HG03469 (cell line): ENCODE data around the gene DNAJA3.

Experiments
- ATAC-seq: cut with Tn5 transposase; IDR thresholded peaks from one replicate; pipeline ENCODE4 v1.9.1; 2021; ENCODE audit warnings: mild to moderate bottlenecking, moderate library complexity, moderate number of reproducible peaks; ENCODE audit not compliant: unreplicated experiment

The DNAJA3 gene

DNA sequence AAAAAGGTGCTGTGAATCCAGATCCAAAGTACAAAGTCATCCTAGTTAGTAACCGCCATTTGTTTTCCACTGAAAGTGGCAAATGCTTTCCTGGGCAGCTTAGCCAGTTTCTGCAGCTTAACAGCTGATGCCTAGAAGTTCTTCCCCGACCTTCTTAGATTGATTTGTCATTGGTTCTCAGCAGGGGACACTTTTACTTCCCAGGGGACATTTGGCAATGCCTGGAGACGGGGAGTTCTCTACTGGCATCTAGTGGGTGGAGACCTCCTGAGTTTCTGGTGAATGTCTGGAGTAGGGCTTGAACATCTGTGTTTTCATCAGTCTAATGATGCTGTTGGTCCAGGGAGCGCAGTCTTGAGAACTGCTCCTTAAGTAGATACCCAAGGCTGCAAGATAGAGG, 7.6 kb downstream of the DNAJA3 start:
- ATAC-seq = no peak

GRCh38 chr16:4433914-4434787, 8.5 kb downstream of the DNAJA3 start:
- no peak for ATAC-seq

- no peak for ATAC-seq
These were observed 9.8 kb downstream of the DNAJA3 start for GRCh38 chr16:4435337-4436067.

DNA sequence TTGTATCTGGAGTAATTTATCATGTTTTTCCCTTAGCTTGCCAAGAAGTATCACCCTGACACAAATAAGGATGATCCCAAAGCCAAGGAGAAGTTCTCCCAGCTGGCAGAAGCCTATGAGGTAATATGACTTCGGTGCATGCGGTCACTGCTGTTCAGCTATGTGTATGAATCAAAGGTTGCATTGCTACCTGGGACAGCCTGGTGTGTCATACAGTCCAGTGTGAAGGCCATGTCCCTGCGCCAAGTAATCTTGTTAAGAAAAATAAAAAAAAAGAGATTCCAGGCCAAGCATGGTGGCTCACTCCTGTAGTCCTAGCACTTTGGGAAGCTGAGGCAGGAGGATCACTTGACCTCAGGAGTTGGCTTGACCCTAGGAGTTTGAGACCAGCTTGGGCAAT, 11.7 kb downstream of the DNAJA3 start:
- no peak for ATAC-seq

- ATAC-seq = no peak
These were observed 16.7 kb downstream of the DNAJA3 start for GRCh38 chr16:4442371-4442770.

GRCh38 chr16:4443271-4443670, 17.6 kb downstream of the DNAJA3 start:
- ATAC-seq = no peak

- ATAC-seq = no peak
These were observed 18.3 kb downstream of the DNAJA3 start for GRCh38 chr16:4443986-4444385.

GRCh38 chr16:4450430-4450829, 24.8 kb downstream of the DNAJA3 start:
- no peak for ATAC-seq

DNA sequence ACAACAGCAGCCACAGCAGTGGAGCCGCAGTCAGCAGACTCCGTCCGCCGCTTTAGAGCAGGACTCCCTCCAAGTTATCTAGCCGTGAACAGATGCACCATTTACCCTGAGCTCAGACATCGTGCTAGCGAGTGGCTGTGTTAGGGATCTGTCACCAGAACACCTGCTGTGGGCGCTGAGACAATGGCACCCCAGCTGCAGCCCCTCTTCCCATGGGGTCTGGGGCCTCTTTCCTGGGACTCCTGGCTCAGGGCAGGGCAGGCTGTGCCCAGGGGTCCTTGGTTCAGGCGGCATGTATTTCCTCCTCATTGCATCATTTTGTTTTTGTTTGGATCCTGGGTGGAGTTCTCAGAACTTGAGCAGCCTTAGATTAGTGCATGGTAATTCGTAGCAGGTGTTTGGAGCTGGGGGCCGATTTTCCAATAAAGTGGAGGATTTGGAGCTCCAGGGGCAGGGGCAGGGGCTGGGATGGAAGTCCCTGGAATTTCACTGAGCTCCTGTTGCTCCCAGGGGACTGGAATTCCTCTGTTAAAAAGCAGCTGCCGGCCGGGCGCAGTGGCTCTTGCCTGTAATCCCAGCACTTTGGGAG, 25.4 kb downstream of the DNAJA3 start:
- no peak for ATAC-seq

DNA sequence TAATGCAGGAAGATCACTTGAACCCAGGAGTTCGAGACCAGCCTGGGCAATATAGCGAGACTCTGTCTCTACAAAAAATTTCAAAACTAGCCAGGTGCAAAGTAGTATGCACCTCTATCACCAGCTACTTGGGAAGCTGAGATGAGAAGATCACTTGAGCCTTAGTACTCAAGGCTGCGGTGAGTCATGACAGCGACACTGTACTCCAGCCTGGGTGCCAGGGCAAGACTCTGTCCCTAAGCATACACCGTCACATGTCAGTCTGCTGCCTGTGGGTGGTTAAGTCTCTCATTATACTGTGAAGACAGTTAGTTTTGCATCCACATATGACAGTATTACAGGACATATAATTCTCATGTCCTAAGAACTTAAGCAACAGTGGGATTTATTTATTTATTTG, 27.0 kb downstream of the DNAJA3 start:
- ATAC-seq = no peak

DNA sequence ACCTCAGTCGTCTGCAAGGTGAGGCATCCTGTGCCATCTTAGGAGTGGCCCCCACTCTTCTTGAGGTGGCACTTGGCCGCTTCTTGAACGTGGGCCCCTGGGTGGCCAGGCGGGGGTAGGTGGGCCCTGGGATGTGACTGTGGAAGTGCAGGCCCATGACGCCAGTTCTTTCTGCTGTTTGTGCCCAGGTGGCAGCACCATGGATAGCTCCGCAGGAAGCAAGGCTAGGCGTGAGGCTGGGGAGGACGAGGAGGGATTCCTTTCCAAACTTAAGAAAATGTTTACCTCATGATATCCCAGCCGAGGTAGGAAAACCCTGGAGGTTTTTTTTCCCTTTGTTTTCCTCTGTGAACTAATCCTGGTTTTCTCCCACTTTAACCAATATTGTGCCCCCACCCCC, 29.0 kb downstream of the DNAJA3 start:
- ATAC-seq = no peak

GRCh38 chr16:4455081-4455480, 29.4 kb downstream of the DNAJA3 start:
- no peak for ATAC-seq

- ATAC-seq = no peak
These were observed 30.3 kb downstream of the DNAJA3 start for GRCh38 chr16:4455951-4456350.

DNA sequence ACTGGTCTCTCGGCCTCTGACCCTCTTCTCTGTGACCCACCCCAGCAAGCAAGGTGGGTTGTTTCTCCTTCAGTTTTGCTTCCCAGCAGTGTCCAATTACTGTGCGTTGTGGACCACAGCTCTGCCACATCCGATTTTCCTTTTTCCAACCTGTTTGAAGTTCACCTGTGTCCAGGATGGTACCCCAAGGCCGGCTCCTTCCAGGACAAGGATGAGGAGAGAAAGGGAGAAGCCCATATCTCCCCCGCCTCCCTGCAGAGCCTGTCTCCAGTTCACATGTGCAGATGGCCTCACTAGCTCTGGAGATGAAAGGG, 35.2 kb downstream of the DNAJA3 start:
- ATAC-seq = no peak

- ATAC-seq = no peak
These were observed 35.8 kb downstream of the DNAJA3 start for GRCh38 chr16:4461250-4462085.

GRCh38 chr16:4463522-4464163, 38.0 kb downstream of the DNAJA3 start:
- ATAC-seq = no peak

DNA sequence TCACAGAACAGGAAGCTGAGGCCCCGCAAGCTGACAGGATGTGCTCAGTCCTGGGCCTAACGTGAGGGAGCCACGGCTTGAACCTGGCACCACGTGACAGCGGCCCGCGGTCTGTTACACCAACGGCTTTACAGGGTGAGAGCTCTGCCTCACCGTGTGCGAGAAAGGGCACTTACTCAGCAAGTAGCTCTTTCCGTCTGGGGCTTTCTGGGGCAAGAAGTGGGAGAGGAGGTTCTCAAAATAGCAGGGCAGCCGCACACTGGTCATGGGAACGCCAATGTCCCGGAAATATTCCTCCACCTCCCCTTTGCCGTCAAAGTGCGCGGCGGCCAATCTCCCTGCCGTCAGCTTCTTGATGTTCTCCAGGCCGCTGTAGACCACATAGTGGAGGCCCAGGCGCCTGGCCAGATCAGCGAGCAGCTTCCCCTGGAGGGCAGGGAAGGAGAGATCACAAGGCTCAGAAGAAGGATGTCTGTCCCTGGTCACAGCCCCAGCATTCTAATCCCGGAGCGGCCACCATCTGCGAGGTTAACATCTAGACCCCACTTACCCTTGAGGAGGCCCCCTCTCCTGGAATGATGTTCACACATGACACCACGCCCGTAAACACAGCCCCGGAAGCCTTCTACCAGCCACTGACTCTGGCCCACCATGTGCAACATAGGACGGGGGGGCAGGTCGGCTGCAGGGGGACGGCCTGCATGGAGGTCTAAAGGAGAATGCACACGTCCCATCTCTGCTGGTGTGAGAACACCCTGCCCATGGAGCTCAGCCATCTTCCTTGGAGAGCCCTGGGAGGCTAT, 40.5 kb downstream of the DNAJA3 start:
- ATAC-seq = no peak

DNA sequence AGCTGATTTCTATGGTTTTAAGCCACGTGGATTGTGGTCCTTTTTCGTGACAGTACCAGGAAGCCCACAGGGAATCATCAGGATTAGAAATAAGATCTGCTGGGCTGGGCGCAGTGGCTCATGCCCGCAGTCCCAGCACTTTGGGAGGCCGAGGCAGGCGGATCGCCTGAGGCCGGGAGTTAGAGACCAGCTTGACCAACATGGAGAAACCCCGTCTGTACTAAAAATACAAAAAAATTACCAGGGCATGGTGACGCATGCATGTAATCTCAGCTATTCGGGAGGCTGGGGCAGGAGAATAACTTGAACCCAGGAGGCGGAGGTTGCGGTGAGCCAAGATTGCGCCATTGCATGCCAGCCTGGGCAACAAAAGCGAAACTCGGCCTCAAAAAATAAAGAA, 42.2 kb downstream of the DNAJA3 start:
- no peak for ATAC-seq

GRCh38 chr16:4468972-4469371, 43.3 kb downstream of the DNAJA3 start:
- ATAC-seq = no peak

- no peak for ATAC-seq
These were observed 46.2 kb downstream of the DNAJA3 start for GRCh38 chr16:4471869-4472268.
